Body of pancreas (tissue), 4 donors: ENCODE measurements around the gene CCL13.

ENCODE experiments used
- POLR2A ChIP-seq, 3 donors: fragments of 450-650 bp; IDR thresholded peaks; one replicate each; pipeline ENCODE4 v1.6.1; 2016; ENCODE audit warnings: antibody characterized with exemption in 3 of 3, mild to moderate bottlenecking in 2 of 3
- TF ChIP-seq, protein P1 (sequence below), 7 experiments: fragments of 450-650 bp in 4 of 7; fragments of 200-600 bp in 3 of 7; sonication (generic) in 3 of 7; IDR thresholded peaks; one replicate each; pipeline ENCODE4 v1.5.1; 2016 to 2019; ENCODE audit warnings: antibody characterized with exemption in 7 of 7

DNA sequence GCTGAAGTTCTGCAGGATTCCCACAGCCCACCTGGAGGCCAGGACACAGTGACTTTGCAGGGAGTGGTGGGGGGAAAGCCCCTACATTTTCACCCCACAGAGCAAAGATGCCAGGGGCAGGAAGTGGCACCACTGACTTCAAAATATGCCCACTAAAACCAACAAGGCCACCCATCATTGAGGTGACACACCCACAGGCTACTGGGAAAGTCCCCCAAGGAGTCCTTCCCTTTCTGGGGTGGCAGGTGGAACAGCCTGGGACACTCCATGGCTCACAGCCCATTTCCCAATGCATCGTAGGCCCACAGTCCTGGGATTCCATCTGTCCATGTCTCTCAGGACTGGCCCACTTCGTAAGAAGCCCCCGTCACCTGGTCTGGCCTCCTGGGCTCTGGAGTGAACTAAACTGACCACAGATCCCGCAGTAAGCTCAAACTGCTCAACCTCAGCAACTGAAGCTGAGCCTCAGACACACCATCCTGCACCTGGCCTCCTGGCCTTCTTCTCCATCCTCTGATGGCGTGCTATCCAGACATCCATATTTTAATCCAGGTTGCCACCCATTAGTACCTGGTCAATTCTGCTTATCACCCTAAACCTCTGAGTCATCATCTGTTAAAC is 14.2 kb downstream of the CCL13 start:
- no peak for TF ChIP-seq POLR2A (IDR thresholded peaks at IDR 0.05)
- TF ChIP-seq, protein P1, sequence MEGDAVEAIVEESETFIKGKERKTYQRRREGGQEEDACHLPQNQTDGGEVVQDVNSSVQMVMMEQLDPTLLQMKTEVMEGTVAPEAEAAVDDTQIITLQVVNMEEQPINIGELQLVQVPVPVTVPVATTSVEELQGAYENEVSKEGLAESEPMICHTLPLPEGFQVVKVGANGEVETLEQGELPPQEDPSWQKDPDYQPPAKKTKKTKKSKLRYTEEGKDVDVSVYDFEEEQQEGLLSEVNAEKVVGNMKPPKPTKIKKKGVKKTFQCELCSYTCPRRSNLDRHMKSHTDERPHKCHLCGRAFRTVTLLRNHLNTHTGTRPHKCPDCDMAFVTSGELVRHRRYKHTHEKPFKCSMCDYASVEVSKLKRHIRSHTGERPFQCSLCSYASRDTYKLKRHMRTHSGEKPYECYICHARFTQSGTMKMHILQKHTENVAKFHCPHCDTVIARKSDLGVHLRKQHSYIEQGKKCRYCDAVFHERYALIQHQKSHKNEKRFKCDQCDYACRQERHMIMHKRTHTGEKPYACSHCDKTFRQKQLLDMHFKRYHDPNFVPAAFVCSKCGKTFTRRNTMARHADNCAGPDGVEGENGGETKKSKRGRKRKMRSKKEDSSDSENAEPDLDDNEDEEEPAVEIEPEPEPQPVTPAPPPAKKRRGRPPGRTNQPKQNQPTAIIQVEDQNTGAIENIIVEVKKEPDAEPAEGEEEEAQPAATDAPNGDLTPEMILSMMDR (IDR thresholded peaks at IDR 0.05) = no peak
